H1 (cell line): ENCODE measurements around the gene MGAT4B. TPM values are rescaled to one million over a fixed set of nuclear protein-coding genes. Genes with fewer than 3 reads are reported as not detected.
A peak's percentile ranks its signal among the peaks of the same experiment; 100 is the strongest.

Experiments
- BRCA1 ChIP-seq: IDR thresholded peaks from 2 replicates; pipeline ENCODE4 v1.6.1; 2012; ENCODE audit warnings: low read depth, low read length, improper control_type of control experiment
- SIN3A ChIP-seq, 2 experiments: IDR thresholded peaks in 1 of 2; conservative IDR thresholded peaks in 1 of 2; 2 replicates each; pipeline ENCODE4 v1.6.1; 2011 to 2012; ENCODE audit warnings: low read length in 2 of 2, improper control_type of control experiment in 1 of 2, low read depth in 1 of 2, mild to moderate bottlenecking in 1 of 2
- SUZ12 ChIP-seq: fragments of 200-600 bp; sonication (generic); IDR thresholded peaks from 2 replicates; pipeline ENCODE4 v1.6.1; 2012; ENCODE audit warnings: mild to moderate bottlenecking, inconsistent platforms, low read length, moderate library complexity, mixed read lengths
- microRNA counts: library from miRNA; unstranded; fragments of <30 nt; microRNA quantifications from one replicate; lab custom pipeline; 2015
- microRNA-seq, 2 experiments: library from miRNA; unstranded; fragments of <30 nt; microRNA quantifications; one replicate each; pipeline versions ENCODE4 to v1.2.0, GENCODE V29; 2016 to 2020; ENCODE audit warnings: borderline microRNAs expressed in 2 of 2, borderline number of aligned reads in 2 of 2, borderline replicate concordance in 1 of 2
- polyA plus RNA-seq, 7 experiments: library from polyadenylated mRNA; depleted of rRNA in 3 of 7; stranded (reverse) in 5 of 7; unstranded in 2 of 7; fragments of >200 nt in 5 of 7; fragments of 200-250 nt in 2 of 7; gene quantifications; 1 replicate in 5 of 7; 2 replicates in 1 of 7; 4 replicates in 1 of 7; pipeline versions ENCODE4 v1.2.1 to v1.2.3, GENCODE V29; 2011 to 2013; ENCODE audit warnings: missing spikeins in 2 of 7, mixed read lengths in 2 of 7
- small RNA-seq: library from polyadenylated mRNA; stranded (forward); fragments of <200 nt; extraction: miRNeasy Mini kit (QIAGEN cat#:217004); gene quantifications from one replicate; pipeline ENCODE3, GENCODE V24; 2013; ENCODE audit not compliant: insufficient read depth
- total RNA-seq: library from RNA; stranded (reverse); fragmentation: NEBNext Ultra II Directional; extraction: Animal tissue kit (Norgen Biotek cat#: 25700); gene quantifications from 2 replicates; pipeline ENCODE4 v1.2.1, GENCODE V29; 2021

Gene MGAT4B
- total and polyA plus RNA-seq, 2 of the 8 experiments (the other 6 are each of a cell fraction or from before 2014, with no cell fraction given): 116 to 128 TPM

- TF ChIP-seq BRCA1 (no peak), SIN3A (conservative IDR thresholded peaks at IDR 0.05 in 1 of 2, IDR thresholded peaks at IDR 0.05 in 1 of 2; ENCODE audit: low read depth in 1 of 2, low read length in 2 of 2) (no peak), SUZ12 (no peak)
Observed at GRCh38 chr5:179747811-179748210, 58.9 kb downstream of the MGAT4B start (continued).

MicroRNAs within 50 kb of the gene (microRNA counts, 767-probe panel; counts per million panel counts)
- 879 counts per million, percentile 95 among the panel's probes with 10 or more counts for microRNA hsa-miR-1229 (lab: Ali Mortazavi, UCI)

Small RNA genes within 50 kb of the gene (microRNA-seq; reads per million reads assigned to microRNA genes)
- 0.23 to 3.2 reads per million in 2 experiments for gene MIR1229

Small RNA genes within 50 kb of the gene (small RNA-seq; reads per million reads assigned to genes)
- 0.51 reads per million for gene MIR1229
- gene RF00019: not detected

Other genes with a start within 250 kb of the MGAT4B start
- 720 and 735 TPM in 2 replicates for gene HNRNPH1, start 183.2 kb downstream of the MGAT4B start, total RNA-seq
- 130 and 170 TPM in 2 replicates for gene HNRNPH1, start 183.2 kb downstream of the MGAT4B start, polyA plus RNA-seq (2011; rRNA removed)
- 0.39 and 1.4 TPM in 2 replicates for gene CBY3, start 125.8 kb downstream of the MGAT4B start, total RNA-seq
- 0.38 and 0.39 TPM in 2 replicates for gene CBY3, start 125.8 kb downstream of the MGAT4B start, polyA plus RNA-seq (2011; rRNA removed)
- 659 and 691 TPM in 2 replicates for gene CANX, start 107.9 kb downstream of the MGAT4B start, total RNA-seq
- gene CANX, start 107.9 kb downstream of the MGAT4B start, polyA plus RNA-seq (2011; rRNA removed): 128 and 136 TPM in 2 replicates
- gene MAML1, start 74.0 kb downstream of the MGAT4B start, total RNA-seq: 41.9 and 45.6 TPM in 2 replicates
- gene MAML1, start 74.0 kb downstream of the MGAT4B start, polyA plus RNA-seq (2011; rRNA removed): 17.1 and 21.8 TPM in 2 replicates
- gene LTC4S, start 12.9 kb downstream of the MGAT4B start, total RNA-seq: 1.1 and 2.2 TPM in 2 replicates
- 3.7 and 3.8 TPM in 2 replicates for gene LTC4S, start 12.9 kb downstream of the MGAT4B start, polyA plus RNA-seq (2011; rRNA removed)
- 98.6 and 110 TPM in 2 replicates for gene SQSTM1, start 14.0 kb upstream of the MGAT4B start, total RNA-seq
- 70.6 and 78.6 TPM in 2 replicates for gene SQSTM1, start 14.0 kb upstream of the MGAT4B start, polyA plus RNA-seq (2011; rRNA removed)
- gene MRNIP, start 52.0 kb upstream of the MGAT4B start, total RNA-seq: 22.2 and 29.6 TPM in 2 replicates
- 29.6 and 42.5 TPM in 2 replicates for gene MRNIP, start 52.0 kb upstream of the MGAT4B start, polyA plus RNA-seq (2011; rRNA removed)
- gene TBC1D9B, start 101.0 kb upstream of the MGAT4B start, total RNA-seq: 49.9 and 57.1 TPM in 2 replicates
- 33.6 and 46.3 TPM in 2 replicates for gene TBC1D9B, start 101.0 kb upstream of the MGAT4B start, polyA plus RNA-seq (2011; rRNA removed)